T follicular helper cell (primary cell): ENCODE results near the gene LEMD1.
"Not testable (repeated sequence)": the region's sequence is repeated elsewhere in the genome, so short reads cannot be mapped to it uniquely, and the experiment has no call there.

ENCODE experiments used
- DNase-seq: peaks from one replicate; pipeline ENCODE4 v3.0.0-alpha.2; 2020; ENCODE audit warnings: low read depth

Gene LEMD1

DNA sequence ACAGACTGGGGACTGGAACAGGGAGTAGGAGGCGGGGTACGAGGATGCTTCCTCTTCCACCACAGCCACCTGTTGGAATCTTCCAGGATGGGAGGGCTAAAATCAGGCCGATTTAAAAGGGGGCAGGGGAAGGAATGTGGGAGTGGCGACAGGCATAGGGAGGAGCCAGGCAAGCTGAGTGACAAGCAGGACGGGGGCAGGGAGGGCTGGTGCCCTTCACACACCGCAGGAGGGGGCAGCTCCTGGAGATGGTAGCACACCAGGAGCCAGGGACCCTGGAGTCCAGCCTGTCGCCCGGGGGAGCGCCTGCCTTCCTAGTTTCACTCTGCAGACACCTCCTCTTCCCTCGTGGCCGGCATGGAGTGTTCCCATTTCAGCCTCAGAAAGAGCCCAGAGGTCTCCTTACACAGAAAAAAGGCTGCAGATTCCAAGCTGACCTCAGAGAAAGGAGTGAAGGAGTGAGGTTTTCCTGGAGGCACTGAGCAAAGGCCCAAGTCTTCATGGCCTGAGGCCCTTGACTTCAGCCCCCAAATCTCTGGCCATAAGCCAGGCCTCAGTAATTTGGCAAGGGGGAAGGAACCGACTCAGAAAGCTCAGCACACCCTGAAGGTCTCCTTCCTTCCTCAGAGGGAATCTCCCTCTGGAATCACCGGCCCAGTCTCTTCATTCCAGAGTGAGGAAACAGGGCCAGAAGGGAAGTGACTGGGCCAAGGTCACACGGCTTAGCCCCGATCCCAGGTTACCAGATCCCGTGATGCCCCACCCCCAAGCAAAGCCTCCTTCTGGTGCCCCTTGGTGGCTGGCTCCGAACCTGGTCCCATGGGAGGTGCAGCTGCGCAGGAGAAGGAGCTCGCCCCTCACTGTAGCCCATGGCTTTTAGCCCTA, 25.8 kb upstream of the LEMD1 start:
- no peak for DNase-seq

DNA sequence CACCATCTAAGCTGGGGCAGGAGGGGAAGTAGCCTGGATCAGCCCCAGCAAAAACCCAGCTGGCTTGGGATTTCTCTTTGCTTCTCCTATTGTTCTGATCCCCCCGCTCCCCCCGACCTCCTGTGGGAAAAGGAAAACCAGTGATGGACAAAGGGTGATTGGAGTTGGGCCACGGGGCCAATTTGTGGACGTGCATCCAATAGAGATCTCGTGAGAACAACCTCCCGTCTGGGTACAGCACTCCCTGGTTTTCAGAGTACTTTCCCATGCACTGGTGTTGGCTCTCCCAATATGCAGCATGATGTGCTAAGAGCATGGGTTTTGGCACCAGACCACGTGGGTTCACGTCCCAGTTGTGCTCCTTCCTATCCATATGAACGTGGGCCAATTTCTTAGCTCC, 25.0 kb upstream of the LEMD1 start:
- no peak for DNase-seq

DNA sequence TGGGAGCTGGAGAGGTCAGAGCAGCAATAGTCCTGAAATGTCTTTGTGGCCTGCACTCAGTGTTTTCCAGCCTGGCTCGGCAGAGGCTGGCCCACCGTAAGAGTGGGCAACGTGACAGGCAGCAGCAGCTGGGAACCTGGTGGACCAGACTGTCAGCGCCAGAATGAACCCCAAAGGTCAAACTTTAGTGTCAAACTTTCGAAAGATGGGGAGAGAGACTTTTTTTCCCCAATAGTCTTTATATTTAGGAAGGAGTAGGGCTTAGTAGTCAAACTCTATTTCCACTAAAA, 23.7 kb upstream of the LEMD1 start:
- DNase-seq = no peak

DNA sequence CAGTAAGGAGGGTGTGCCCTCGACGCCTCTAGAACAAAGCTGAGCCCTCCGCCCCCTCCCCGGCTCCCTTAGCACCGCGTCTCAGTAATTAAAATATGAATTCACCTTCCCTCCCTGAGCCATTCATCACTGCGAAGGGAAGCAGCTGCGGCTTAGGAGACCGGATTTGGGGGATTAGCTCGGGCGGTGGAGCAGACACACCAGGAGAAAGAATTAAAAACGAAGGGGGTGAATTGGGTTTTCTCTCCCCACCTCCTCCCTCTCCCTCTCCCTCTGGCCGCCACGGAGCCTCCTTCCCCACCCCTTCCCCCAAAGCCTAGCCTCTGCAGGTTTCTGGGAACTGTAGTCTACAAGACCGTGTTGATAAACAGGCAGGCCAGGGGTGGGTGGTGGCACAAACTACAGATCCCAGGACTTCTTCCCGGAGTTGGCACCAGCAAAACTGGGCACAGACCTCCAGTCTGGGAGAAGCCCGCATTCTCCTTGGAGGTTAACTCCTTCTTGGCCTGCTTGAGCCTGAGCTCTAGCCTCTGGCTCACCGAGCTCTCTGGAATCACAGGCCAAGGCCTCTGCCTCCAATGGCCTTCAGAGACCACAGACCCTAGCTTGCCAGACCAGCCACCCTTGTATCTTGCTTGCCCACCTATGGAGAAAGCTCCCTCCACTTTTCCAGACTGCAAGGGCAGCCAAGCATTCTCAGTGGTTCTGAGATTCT, 23.2 kb upstream of the LEMD1 start:
- DNase-seq = no peak

DNA sequence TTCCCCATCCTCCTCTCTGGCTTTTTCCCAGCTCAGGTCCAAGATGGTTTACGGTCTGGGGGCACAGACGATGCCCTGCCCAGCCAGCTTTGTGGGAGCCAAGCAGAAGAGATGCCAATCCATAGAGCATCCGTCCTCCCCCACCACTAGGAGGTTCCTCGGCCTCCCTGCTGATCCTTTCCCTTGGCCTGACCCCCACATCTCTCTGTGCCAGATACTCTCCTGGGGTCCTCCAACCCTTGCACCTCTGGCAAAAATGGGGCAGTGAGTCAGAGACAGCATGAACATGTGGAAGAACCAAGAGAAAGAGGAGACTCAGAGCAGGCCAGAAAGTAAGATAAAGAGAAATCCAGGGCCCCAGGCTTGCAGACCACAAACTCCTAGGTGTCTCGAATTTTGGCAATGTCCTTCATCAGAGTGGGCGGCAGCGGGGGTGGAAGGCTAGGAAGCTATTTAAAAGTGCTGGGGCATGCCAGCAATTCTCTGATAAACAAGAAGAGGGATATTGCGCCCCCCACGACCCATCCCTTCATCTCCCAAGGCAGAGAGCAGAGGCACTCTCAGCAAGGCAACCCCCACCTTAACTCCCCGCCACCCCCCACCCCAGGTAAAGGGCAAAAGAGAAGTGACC, 22.6 kb upstream of the LEMD1 start:
- no peak for DNase-seq

DNA sequence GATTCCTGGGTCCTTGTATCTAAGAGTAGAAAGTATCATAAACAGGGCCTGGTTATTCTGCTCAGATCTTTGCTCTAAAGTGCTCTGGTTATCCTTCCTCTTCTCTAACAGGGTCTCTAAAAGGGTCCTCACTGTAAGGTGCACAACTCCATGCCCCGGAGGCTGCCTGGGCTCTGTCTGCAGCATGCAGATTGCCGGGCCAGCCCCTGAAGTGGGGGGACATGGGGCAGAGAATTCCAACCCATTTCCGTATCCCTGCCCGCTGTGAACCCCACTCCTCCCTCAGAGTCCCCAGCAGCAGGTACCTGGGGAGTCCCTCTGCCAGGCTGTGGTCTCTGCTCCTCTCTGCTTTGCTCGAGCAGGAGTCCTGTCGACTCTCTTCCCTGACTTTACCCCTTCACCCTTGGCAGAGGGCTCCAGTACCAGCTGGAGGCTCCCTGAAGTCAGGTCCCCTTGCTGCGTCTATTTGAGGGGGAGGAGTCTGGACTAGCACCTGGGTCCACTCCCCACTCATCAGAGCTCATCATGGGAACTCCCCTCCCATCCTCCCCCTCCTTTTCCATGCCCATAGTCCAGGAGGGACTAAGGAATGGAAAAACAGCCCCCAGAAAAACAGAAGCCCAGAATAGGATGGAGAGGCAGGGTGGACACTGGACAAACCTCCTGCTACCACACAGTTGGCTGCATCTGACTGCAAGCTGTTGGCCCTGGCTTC, 21.9 kb upstream of the LEMD1 start:
- DNase-seq = no peak

DNA sequence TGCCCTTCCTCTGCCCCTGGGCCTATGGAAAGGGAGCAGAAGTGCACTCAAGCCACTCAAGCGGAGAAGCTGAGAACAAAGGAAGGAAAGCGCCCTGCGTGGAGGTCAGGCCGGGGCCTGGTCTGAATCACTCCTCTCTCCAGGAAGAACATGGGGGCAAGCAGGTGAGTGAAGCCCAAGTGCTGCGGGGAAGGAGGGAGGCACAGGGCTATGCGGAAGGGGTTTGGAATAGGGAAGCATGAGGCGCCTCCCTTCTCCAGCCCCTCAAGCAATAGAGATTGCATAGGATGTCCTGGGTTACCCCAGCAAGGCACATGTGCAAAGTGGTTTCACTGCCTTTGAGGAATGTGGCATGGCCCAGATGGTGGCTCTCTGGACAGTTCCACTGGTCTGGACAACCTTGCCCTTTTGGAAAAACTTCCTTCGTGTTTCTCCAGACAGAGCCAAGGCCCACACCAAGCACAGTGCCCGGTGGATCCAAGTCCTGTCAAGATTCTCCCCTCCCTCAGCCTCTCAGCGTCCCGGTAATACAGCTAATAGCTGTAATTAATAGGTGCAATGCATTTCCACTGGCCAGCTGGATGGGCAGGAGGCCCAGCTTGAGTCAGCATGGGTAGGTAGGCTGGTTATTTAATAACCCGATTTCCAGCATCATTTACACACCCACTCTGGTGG, 20.3 kb upstream of the LEMD1 start:
- no peak for DNase-seq

DNA sequence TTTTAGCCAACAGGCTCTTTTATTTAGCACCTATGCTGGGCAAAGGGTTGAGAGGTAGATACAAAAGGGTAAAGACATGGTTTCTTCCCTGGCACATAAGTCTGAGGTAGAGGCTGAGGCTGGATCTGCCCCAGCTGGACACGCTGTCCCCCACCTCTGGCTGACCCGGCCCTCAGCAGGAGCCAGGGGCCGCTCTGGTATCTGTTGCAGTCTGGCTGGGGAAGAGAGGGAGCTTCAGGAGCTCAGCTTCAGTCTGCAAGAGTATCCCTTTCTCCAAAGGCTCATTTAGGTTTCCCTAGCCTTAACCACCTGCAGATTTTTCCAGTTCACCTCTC, 19.8 kb upstream of the LEMD1 start:
- DNase-seq = no peak

DNA sequence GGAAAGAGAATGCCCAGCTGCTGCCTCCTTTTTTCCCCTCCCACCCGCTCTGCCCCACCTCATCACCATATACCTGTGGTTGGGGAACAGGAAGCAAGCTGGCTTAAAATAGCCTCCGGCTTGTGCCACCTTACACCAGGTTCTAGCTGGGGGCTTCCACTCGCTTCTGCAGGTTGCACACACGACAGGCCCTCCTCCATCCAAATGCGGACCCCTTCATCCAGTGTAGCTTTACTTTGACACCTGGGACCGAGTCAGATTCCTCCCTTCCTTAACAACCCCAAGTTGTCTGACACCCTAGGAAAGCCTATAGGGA, 19.4 kb upstream of the LEMD1 start:
- no peak for DNase-seq

DNA sequence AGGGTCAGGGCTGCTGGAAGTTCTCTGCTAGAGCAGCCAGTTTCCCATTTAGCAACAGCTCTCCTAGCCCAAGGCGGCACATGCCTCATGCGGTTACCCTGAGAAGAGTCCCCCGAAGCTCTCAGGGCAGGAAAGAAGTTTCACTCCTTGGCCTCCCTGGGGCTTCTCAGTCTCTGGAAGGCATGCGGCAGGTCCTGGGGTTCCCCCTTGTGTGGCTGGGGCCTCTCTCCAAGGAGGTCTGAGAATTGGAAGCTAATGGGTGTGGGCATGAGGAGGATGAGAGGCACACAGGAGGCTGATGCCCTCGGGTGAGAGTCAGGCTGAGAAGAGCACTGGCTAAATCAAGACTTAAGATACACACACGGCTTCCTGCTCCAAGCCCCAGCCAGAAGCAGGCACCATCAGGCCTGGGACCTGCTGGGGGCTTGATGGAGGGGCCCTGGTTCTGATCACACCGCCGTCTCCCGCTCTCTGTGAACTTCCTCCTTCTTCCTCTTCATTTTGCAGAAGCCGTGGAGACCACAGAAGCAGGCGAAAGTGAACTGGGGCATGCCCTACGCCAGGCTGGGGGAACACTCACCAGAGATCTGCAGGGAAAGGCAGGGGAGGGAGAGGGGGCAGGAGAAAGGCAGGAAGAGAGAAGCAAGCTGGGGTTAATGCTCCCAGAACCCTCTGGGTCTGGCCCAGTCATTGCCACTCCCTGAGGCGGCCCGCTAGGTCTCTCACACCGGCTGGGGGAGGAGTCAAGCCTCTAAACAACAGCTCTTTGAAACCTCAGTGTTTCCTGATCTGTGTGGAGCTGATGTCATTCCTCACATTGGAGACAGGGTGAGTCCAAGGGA, 18.8 kb upstream of the LEMD1 start:
- DNase-seq = peak; percentile 45

DNA sequence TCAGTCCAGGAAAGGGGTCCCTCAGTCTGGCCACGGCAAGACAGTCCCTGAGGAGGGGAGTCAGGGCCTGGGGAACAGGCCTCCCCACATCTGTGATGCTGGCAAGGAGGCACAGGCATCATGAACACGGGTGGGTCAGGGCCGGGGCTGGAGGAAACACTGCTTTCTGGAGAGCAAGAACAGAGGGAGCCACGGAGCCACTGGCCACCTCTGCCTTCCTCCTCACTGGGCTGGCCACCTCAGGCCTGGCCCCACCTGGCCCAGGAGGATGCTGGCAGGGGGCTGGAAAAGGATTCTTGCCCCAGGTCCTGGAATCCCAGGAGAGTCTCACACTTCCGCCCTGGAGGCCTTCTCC, 18.2 kb upstream of the LEMD1 start:
- DNase-seq = no peak

DNA sequence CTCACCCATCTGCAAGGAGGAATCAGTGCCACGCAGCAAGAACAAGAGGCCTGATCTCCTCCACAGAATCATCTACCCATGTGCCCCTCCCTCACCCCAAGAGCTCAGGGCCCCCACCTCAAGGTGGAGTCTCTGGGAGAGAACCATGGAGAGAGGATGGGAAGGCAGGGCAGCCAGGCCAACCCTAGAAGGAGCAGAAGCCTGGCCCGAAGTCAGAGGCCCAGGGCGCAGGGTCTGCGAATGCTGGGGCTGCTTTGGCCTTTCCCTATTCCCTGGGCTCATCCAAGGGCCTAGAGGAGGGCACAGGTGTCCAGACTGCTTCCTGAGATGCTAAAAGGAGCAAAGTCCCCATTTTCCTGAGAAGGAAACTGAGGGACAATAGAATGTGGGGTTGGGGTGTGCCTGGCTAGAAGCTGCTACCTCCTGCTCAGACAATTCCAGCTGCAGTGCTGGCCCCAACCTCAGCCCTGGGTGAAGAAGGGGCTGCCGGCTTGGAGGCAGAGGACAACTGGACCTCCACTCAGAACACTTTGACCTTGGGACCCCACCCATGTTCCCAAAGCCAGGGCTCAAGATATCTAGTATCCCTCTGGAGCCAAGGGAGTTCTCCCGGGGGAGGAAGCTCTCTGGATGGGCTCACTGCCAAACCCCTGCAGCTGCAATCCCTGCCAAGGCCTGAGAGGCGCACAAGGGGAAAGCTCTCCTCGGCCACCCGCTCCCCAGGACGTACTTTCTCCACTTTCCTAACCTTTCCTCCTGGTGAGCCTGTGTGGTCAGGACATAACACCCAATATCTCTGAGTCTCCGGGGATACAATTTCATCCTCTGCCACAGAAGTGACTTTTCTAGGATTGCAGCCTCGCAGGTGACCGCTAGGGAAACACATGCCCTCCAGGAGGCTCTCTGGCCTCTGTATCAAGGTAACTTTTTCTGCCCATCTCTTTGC, 16.6 kb upstream of the LEMD1 start:
- no peak for DNase-seq

DNA sequence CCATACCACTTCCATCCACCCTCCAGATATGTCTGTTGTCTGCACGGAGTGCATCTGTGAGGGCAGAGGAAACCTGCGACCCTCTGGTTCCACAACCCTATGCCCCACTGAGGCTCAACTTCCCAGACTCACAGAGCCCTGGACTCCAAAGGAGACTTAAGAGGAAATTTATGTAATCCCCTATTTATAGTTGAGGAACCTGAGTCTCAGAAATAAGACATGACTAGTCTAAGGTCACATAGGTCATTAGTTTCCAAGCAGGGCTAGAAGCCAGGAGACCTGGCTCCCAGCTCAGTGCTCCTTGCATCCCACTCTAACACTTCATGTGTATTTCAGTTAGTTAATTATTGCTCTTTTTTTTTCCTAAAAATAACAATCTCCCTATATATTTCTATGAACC, 15.7 kb upstream of the LEMD1 start:
- no peak for DNase-seq

DNA sequence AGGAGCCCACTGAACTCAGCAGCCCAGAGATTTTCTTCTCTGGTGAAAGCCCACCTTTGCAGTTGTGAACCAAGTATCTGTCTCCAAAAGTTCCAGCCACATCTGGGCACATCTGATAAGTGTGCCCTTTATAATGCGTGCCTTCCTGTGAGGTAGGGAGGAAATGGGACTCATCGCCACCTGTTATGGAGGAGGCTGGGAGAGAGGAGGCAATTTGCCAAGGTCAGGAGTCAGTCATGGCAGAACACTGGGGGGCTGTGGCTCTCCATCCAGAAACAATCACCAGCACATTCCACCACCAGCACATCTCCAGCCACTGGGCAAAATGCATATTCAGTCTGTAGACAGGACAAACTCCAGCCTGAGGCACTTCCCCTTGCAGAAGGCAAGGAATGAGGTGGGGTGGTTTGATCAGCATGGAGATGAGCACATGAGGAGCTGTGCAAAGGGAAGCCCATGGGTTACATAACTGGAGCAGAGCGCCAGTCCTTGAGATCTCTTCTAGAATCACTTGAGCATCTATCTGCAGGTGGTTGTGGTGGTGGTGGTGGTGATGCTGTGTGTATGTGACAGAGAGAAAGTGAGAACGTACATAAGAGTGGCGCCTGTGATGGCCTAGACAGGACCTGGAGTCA, 15.0 kb upstream of the LEMD1 start:
- no peak for DNase-seq

DNA sequence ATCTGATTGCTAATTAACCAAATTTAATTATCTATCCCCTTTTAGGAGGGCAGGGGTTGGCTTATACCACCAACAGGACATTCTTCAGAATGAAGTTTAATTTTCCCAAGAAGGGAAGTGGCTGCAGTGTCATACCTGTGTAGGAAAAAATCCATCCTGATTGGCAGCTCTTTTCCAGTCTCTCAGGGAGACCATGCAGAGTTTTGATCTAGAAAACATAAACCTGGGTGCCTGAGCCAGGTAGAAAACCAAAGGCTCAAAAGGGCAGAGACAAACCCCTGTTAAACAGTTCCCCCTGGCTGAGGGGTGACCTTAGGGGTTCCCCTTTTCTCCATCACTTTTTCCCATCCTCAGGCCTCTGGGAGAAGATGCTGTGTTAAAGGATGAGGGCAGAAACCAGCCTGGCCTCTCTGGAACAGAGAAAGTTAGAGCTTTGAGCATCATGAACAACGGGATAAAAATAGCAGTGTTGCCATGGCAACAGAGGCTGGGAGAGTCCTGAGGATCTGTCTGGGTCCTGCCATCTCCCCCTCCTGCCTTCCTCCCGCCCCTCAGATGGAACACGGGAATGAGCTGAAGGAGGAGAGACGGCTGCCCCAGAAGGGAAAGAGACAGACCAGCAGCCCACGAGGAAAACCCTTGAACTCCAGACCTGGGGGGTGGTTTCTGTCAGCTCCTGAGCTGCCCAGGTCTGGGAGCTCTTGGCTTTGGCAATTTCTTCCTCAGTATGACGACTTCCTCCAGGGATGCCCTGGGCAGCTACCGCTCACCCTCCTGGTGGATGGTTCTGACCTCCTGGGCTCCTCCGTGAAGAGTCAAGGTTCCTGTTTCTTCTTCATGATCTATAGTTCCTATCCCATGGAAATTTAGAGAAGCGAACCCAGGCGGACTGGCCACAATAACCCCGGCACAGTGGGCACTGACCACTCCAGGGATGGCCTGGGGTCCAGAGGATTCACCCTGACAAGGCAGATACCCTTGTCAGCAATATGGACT, 14.0 kb upstream of the LEMD1 start:
- no peak for DNase-seq

DNA sequence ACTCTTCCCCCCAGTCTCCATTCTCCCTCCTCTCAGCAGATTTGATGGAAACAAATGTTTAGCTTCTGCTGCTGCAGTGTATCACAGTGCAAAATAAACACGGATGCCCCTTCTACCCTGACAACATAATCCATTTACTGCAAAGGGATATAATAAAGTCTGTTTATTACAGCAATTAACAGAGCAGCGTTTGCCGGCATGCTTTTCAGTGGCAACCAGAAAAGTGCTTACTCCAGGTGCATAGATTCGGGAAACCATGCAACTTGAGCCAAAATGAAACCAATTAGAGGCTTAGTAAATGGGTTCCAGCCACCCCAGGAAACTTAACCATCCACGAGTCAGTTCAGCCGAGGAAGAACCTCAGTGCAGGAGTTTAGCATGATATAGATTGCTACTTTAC, 12.9 kb upstream of the LEMD1 start:
- no peak for DNase-seq

DNA sequence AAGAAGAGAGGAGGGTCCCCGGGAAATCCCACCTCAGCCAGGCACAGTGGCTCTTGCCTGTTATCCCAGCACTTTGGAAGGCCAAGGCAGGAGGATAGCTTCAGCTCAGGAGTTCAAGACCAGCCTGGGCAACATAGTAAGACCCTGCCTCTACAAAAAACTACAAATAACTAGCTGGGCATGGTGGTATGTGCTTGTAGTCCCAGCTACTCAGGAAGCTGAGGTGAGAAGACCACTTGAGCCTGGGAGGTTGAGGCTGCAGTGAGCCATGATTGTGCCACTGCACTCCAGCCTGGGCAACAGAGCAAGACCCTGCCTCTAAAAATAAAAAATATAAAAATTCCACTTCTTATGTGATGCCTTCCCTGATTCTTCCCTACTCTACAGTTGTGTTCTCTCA, 10.8 kb upstream of the LEMD1 start:
- not testable (repeated sequence) for DNase-seq

DNA sequence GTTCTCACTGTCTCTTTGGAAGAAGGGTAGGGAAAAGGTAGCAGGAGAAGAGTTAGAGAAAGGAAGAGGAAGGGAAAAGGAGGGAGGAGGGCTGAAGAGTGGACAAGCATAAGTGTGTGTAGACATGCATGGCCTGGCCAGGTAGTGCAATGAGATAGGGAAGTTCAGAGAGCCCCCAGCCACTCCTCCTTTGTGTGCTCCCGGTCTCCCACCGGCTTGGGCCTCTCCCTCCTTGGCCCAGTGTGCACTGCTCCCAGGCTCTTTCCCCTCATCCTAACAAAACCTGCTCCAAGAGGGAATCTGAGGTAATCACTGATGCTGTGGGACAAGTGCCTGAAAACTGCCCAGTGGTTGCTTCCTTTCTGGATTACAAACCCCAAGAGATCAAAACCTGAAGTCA, 10.3 kb upstream of the LEMD1 start:
- DNase-seq = no peak
